ENCODE data around the gene CSNK2B.
A peak's percentile ranks its signal among the peaks of the same experiment; 100 is the strongest.

CSNK2B gene

GRCh38 chr6:31660381-31661261, 5.3 kb upstream of the CSNK2B start, which contains the start of gene C6orf47:
Gene C6orf47, minus strand, starts transcription at chr6:31660778. Its CDS starts 831 bp downstream, at chr6:31659947.
- peak in 2 of 3 donors; percentile 51 to 62 for DNase-seq (ENCODE audit: low read depth in 3 of 3)

- no peak for DNase-seq (ENCODE audit: low read depth in 3 of 3)
Measured at GRCh38 chr6:31661262-31662123, 4.4 kb upstream of the CSNK2B start.

- no peak for DNase-seq (ENCODE audit: low read depth in 3 of 3)
Measured at GRCh38 chr6:31662124-31662723, 3.7 kb upstream of the CSNK2B start.

GRCh38 chr6:31663126-31663960, 2.5 kb upstream of the CSNK2B start:
- DNase-seq (ENCODE audit: low read depth in 3 of 3) = no peak

GRCh38 chr6:31663961-31664789, 1.7 kb upstream of the CSNK2B start:
- no peak for DNase-seq (ENCODE audit: low read depth in 3 of 3)

GRCh38 chr6:31664790-31665500, 935 bp upstream of the CSNK2B start, which contains the start of gene GPANK1:
Gene GPANK1, minus strand, starts transcription at chr6:31664997. Its CDS starts 519 bp downstream, at chr6:31664478.
- peak; percentile 74 to 83 (median 80) for DNase-seq (ENCODE audit: low read depth in 3 of 3)

GRCh38 chr6:31666337-31666965, 571 bp downstream of the CSNK2B start:
- no peak for DNase-seq (ENCODE audit: low read depth in 3 of 3)

- no peak for DNase-seq (ENCODE audit: low read depth in 3 of 3)
Measured at GRCh38 chr6:31669676-31670075, 3.8 kb downstream of the CSNK2B start, which contains the start of gene LY6G5B. Gene LY6G5B, plus strand, starts transcription at chr6:31669976. Its CDS starts 975 bp downstream, at chr6:31670951.

GRCh38 chr6:31676322-31676903, 10.5 kb downstream of the CSNK2B start:
- DNase-seq (ENCODE audit: low read depth in 3 of 3) = no peak

GRCh38 chr6:31676904-31677303, 11.0 kb downstream of the CSNK2B start:
- no peak for DNase-seq (ENCODE audit: low read depth in 3 of 3)

GRCh38 chr6:31677955-31678354, 12.1 kb downstream of the CSNK2B start:
- no peak for DNase-seq (ENCODE audit: low read depth in 3 of 3)

GRCh38 chr6:31680226-31681134, 14.6 kb downstream of the CSNK2B start, which contains the start of gene LY6G5C:
Gene LY6G5C, minus strand, starts transcription at chr6:31681067. Its CDS starts 694 bp downstream, at chr6:31680373.
- peak in 1 of 3 donors; percentile 37 for DNase-seq (ENCODE audit: low read depth in 3 of 3)

GRCh38 chr6:31681135-31681671, 15.3 kb downstream of the CSNK2B start:
- DNase-seq (ENCODE audit: low read depth in 3 of 3) = peak in 1 of 3 donors; percentile 26

- no peak for DNase-seq (ENCODE audit: low read depth in 3 of 3)
Measured at GRCh38 chr6:31683591-31683990, 17.7 kb downstream of the CSNK2B start.

- DNase-seq (ENCODE audit: low read depth in 3 of 3) = no peak
Measured at GRCh38 chr6:31686483-31686882, 20.6 kb downstream of the CSNK2B start.

- DNase-seq (ENCODE audit: low read depth in 3 of 3) = no peak
Measured at GRCh38 chr6:31687321-31687720, 21.4 kb downstream of the CSNK2B start.
